Ovary (tissue), 9 donors: ENCODE results near the gene CFAP54. TPM values are rescaled to one million over a fixed set of nuclear protein-coding genes. Genes with fewer than 3 reads are reported as not detected.
"Not testable (repeated sequence)": the region's sequence is repeated elsewhere in the genome, so short reads cannot be mapped to it uniquely, and the experiment has no call there.

Experiments
- DNase-seq, 5 donors: peaks; one replicate each; pipeline ENCODE4 v3.0.0-alpha.2; 2019 to 2020
- H3K27ac ChIP-seq, 2 donors: fragments of 200-600 bp; one replicate each; pipeline versions ENCODE4 v1.5.1 to v1.8.0; 2019 to 2022
- H3K27me3 ChIP-seq: fragments of 200-600 bp; one replicate; pipeline ENCODE4 v1.8.0; 2022
- H3K36me3 ChIP-seq: fragments of 200-600 bp; sonication (generic); one replicate; pipeline ENCODE4 v1.5.1; 2019
- H3K4me1 ChIP-seq: one replicate; pipeline ENCODE4 v1.8.1; 2013; ENCODE audit warnings: mild to moderate bottlenecking, moderate library complexity; ENCODE audit not compliant: insufficient read depth
- H3K4me3 ChIP-seq: fragments of 200-600 bp; sonication (generic); one replicate; pipeline ENCODE4 v1.5.1; 2017
- H3K9me3 ChIP-seq, 2 donors: fragments of 200-600 bp in 1 of 2; sonication (generic) in 1 of 2; one replicate each; pipeline versions ENCODE4 v1.5.1 to v1.8.1; 2013 to 2019; ENCODE audit warnings: mild to moderate bottlenecking in 1 of 2, moderate library complexity in 1 of 2
- EP300 ChIP-seq: sonication (generic); formaldehyde crosslinking; IDR thresholded peaks from one replicate; pipeline ENCODE4 v1.6.1; 2017; ENCODE audit warnings: antibody characterized with exemption
- POLR2A ChIP-seq: fragments of 450-650 bp; IDR thresholded peaks from one replicate; pipeline ENCODE4 v1.6.1; 2017; ENCODE audit warnings: antibody characterized with exemption, mild to moderate bottlenecking, moderate library complexity
- WGBS, 3 donors: extraction: QIAGEN DNeasy Blood & Tissue Kit in 1 of 3; methylation state at CpG; one replicate each; pipeline versions ENCODE4 v1.1.5 to v1.1.7; 2013 to 2017; 5-methylcytosine and 5-hydroxymethylcytosine counted together
- intact Hi-C, 4 donors: fragments of 100-400 bp; cut with DNase I; formaldehyde crosslinking; loops; one replicate each; pipeline versions ENCODE4 v1.11.0 to v1.15.1; 2022 to 2023
- polyA plus RNA-seq, 2 donors: library from polyadenylated mRNA; stranded (reverse); fragments of 200-250 nt in 1 of 2; fragments of 350-450 nt in 1 of 2; fragmentation: Illumina TruSeq in 1 of 2; extraction: RNeasy Lipid Tissue Mini Kit (QIAGEN cat#74804) in 1 of 2; gene quantifications; one replicate each; pipeline ENCODE4 v1.2.3, GENCODE V29; 2013 to 2014
- total RNA-seq, 7 donors: library from RNA; depleted of rRNA in 2 of 7; stranded (reverse); fragments of >200 nt in 2 of 7; fragmentation: NEBNext Ultra II Directional in 3 of 7; extraction: Animal tissue kit (Norgen Biotek cat#: 25700) in 3 of 7; gene quantifications; one replicate each; pipeline versions ENCODE4 v1.1.0 to v1.2.4, GENCODE V29; 2016 to 2023
- TF ChIP-seq, protein P1 (sequence below), 3 donors: fragments of 450-650 bp in 2 of 3; fragments of 200-600 bp in 1 of 3; IDR thresholded peaks; one replicate each; pipeline versions ENCODE4 v1.5.1 to v1.8.0; 2016 to 2022; ENCODE audit warnings: antibody characterized with exemption in 3 of 3, mild to moderate bottlenecking in 1 of 3
- donor health status: DM: no; HTN: no; CAD: no; lungs with moderate emphysema.
- donor health status: DM: no; HTN: no; CAD: no.
- donor health status: Bipolar disorder and iron deficiency.
- donor health status: DM: yes; HTN: yes; CAD: no.
- donor health status: DM: no; HTN: no; CAD: no.
- donor health status: DM: yes; HTN: yes; CAD: no.

CFAP54 gene
- total and polyA plus RNA-seq, 9 donors, result 0.15 to 29.8 (median 1.7) TPM

DNA sequence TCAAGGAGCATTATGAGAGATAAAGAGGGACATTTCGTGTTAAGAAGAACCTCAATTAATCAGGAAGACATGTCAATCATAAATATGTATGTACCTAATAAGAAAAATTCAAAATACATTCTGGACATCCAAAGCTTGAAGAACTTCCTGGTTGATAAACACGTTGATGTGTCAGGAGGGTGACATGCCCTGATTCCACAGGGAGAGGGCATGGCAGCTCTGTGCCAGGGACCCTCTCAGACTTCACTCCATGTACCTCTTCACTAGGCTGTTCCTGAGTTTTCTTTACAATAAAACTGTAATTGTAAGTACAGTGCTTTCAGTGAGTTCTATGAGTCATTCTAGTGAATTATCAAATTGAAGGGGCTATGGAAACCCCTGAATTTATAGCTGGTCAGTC lies 163.5 kb downstream of the CFAP54 start:
- Histone ChIP-seq H3K36me3 (no peaks in the 10 kb centered on the region), H3K9me3 (no peaks in the 10 kb centered on the region), H3K4me1 (no peaks in the 10 kb centered on the region), H3K27ac (no peak overlapping the region), H3K4me3 (no peak overlapping the region), H3K27me3 (no peaks in the 10 kb centered on the region)
- TF ChIP-seq EP300 (no peak), POLR2A (no peak)
- TF ChIP-seq, protein P1, sequence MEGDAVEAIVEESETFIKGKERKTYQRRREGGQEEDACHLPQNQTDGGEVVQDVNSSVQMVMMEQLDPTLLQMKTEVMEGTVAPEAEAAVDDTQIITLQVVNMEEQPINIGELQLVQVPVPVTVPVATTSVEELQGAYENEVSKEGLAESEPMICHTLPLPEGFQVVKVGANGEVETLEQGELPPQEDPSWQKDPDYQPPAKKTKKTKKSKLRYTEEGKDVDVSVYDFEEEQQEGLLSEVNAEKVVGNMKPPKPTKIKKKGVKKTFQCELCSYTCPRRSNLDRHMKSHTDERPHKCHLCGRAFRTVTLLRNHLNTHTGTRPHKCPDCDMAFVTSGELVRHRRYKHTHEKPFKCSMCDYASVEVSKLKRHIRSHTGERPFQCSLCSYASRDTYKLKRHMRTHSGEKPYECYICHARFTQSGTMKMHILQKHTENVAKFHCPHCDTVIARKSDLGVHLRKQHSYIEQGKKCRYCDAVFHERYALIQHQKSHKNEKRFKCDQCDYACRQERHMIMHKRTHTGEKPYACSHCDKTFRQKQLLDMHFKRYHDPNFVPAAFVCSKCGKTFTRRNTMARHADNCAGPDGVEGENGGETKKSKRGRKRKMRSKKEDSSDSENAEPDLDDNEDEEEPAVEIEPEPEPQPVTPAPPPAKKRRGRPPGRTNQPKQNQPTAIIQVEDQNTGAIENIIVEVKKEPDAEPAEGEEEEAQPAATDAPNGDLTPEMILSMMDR (IDR thresholded peaks at IDR 0.05), result no peak
- no peak for DNase-seq
- WGBS, 3 donors, result 53 to 68% (median 63%) methylated on average over 2 of the region's 2 CpGs
- intact Hi-C loops, result no loop called here

DNA sequence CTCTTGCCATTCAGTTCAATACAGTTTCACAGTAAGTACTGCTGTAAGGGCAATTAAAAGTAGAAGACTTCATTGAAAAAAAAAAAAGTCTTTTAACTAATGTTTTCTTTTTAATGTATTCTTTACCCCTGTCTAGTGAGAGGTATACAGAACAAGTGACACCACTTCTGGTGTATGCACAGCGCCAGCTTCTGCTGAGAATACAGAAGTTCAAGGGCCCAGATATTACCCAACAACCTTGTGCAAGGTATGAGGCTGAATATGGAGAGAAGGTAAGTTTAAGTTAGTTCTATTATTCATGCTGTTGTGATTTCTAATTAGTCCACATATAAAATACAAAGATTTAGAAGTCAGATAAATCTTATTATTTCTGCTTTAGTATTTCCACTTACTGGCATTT lies 168.7 kb downstream of the CFAP54 start:
- Histone ChIP-seq H3K4me3 (no peak overlapping the region), H3K27me3 (no peaks in the 10 kb centered on the region), H3K9me3 (no peaks in the 10 kb centered on the region), H3K27ac (no peak overlapping the region), H3K4me1 (no peaks in the 10 kb centered on the region), H3K36me3 (no peaks in the 10 kb centered on the region)
- TF ChIP-seq, protein P1 (IDR thresholded peaks at IDR 0.05), result no peak
- TF ChIP-seq POLR2A (no peak), EP300 (no peak)
- intact Hi-C loops, result no loop called here
- 89 to 94% (median 93%) methylated on average over 1 of the region's 1 CpG for WGBS, 3 donors
- no peak for DNase-seq

DNA sequence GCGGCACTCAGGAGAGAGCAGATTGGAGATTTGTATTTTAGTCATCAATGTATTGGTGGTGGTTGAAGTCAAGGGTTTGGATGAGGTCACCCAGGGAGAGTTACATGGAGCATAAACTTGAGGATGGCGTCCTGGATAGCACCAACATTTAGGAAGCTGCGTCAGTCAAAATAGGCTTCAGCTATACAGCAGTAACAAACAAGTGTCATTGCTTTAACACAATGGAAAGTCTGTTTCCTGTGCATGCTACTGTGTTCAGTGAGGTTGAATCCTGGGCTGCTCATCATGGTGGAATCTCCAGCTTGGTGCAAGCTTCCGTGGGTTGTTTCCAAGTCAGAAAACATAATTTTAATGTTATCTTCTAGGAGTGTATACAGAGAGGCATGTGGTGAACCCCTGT lies 180.4 kb downstream of the CFAP54 start:
- no peaks in the 10 kb centered on the region for H3K4me1 ChIP-seq
- H3K9me3 ChIP-seq, result no peaks in the 10 kb centered on the region
- no peak for DNase-seq
- H3K27ac ChIP-seq, result no peak overlapping the region
- intact Hi-C loops, result no loop called here
- H3K27me3 ChIP-seq, result no peaks in the 10 kb centered on the region
- no peak overlapping the region for H3K4me3 ChIP-seq
- TF ChIP-seq EP300 (no peak), POLR2A (no peak)
- TF ChIP-seq, protein P1 (IDR thresholded peaks at IDR 0.05), result no peak
- 79 to 82% (median 80%) methylated on average over 4 of the region's 4 CpGs for WGBS, 3 donors
- H3K36me3 ChIP-seq, result no peaks in the 10 kb centered on the region

- H3K9me3 ChIP-seq, result no peaks in the 10 kb centered on the region
- TF ChIP-seq EP300 (no peak), POLR2A (no peak)
- TF ChIP-seq, protein P1 (IDR thresholded peaks at IDR 0.05), result no peak
- no peaks in the 10 kb centered on the region for H3K36me3 ChIP-seq
- intact Hi-C loops, result no loop called here
- WGBS, 3 donors, result 61 to 86% (median 61%) methylated on average over 3 of the region's 3 CpGs
- no peak for DNase-seq
- H3K27me3 ChIP-seq, result no peaks in the 10 kb centered on the region
- H3K4me3 ChIP-seq, result no peak overlapping the region
- no peak overlapping the region for H3K27ac ChIP-seq
- H3K4me1 ChIP-seq, result no peaks in the 10 kb centered on the region
Observed at GRCh38 chr12:96670334-96670899, 181.0 kb downstream of the CFAP54 start.

GRCh38 chr12:96675519-96675918 lies 186.1 kb downstream of the CFAP54 start:
- intact Hi-C loops, H3K27me3 ChIP-seq, H3K27ac ChIP-seq, H3K4me1 ChIP-seq, H3K4me3 ChIP-seq, H3K36me3 ChIP-seq, H3K9me3 ChIP-seq, DNase-seq: not testable (repeated sequence)
- WGBS, 3 donors, result 98 to 100% (median 99%) methylated on average over 3 of the region's 3 CpGs
